Breast epithelium (tissue), 4 donors: ENCODE data around the gene ENTPD1. TPM values are rescaled to one million over a fixed set of nuclear protein-coding genes. Genes with fewer than 3 reads are reported as not detected.
A peak's percentile ranks its signal among the peaks of the same experiment; 100 is the strongest.

ENCODE experiments used
- DNase-seq, 2 donors: peaks; one replicate each; pipeline ENCODE4 v3.0.0-alpha.2; 2019; ENCODE audit warnings: low spot score in 2 of 2
- H3K27ac ChIP-seq, 2 donors: fragments of 200-600 bp; sonication (generic) in 1 of 2; one replicate each; pipeline ENCODE4 v1.5.1; 2016 to 2019; ENCODE audit warnings: mild to moderate bottlenecking in 1 of 2
- H3K27me3 ChIP-seq, 2 donors: fragments of 200-600 bp; sonication (generic) in 1 of 2; one replicate each; pipeline versions ENCODE4 v1.5.1 to v1.6.0; 2017 to 2019; ENCODE audit warnings: control low read depth in 1 of 2, mild to moderate bottlenecking in 1 of 2
- H3K36me3 ChIP-seq: fragments of 200-600 bp; one replicate; pipeline ENCODE4 v1.5.1; 2019
- H3K4me1 ChIP-seq, 2 donors: fragments of 200-600 bp; sonication (generic); one replicate each; pipeline ENCODE4 v1.5.1; 2016 to 2019; ENCODE audit warnings: control low read depth in 1 of 2
- H3K4me3 ChIP-seq, 3 donors: fragments of 200-600 bp; sonication (generic); 1 replicate in 2 of 3; 2 replicates in 1 of 3; pipeline ENCODE4 v1.5.1; 2016 to 2019; ENCODE audit warnings: mild to moderate bottlenecking in 3 of 3, moderate library complexity in 2 of 3
- H3K9me3 ChIP-seq, 2 donors: fragments of 200-600 bp; sonication (generic) in 1 of 2; one replicate each; pipeline ENCODE4 v1.5.1; 2016 to 2019; ENCODE audit warnings: control low read depth in 1 of 2
- CTCF ChIP-seq, 3 donors: fragments of 450-650 bp; IDR thresholded peaks; one replicate each; pipeline ENCODE4 v1.5.1; 2016 to 2017; ENCODE audit warnings: antibody characterized with exemption in 3 of 3, mild to moderate bottlenecking in 3 of 3, moderate library complexity in 3 of 3
- POLR2A ChIP-seq: fragments of 450-650 bp; IDR thresholded peaks from one replicate; pipeline ENCODE4 v1.6.1; 2016; ENCODE audit warnings: antibody characterized with exemption, mild to moderate bottlenecking, moderate library complexity
- POLR2AphosphoS5 ChIP-seq, 3 donors: sonication (generic); formaldehyde crosslinking; IDR thresholded peaks; one replicate each; pipeline ENCODE4 v1.6.1; 2017; ENCODE audit warnings: antibody characterized with exemption in 3 of 3
- intact Hi-C: fragments of 100-400 bp; cut with DNase I; formaldehyde crosslinking; loops from one replicate; pipeline ENCODE4 v1.15.1; 2023; ENCODE audit warnings: low total_unique reads
- total RNA-seq, 3 donors: library from RNA; depleted of rRNA; stranded (reverse); fragments of >200 nt; gene quantifications; one replicate each; pipeline ENCODE4 v1.1.0, GENCODE V29; 2016

ENTPD1 gene
- total RNA-seq, 3 donors from 2014 or later = 17.4 to 26.9 (median 18.4) TPM

- no peak for DNase-seq
- H3K27ac ChIP-seq = no peak overlapping the region
- TF ChIP-seq CTCF (IDR thresholded peaks at IDR 0.05) (no peak), POLR2A (no peak), POLR2AphosphoS5 (IDR thresholded peaks at IDR 0.05) (no peak)
- H3K27me3 ChIP-seq = no peaks in the 10 kb centered on the region
- no peaks in the 10 kb centered on the region for H3K36me3 ChIP-seq
- H3K9me3 ChIP-seq = peaks cover 0 to under 1% of the 10 kb centered on the region in 2 donors
- H3K4me3 ChIP-seq = no peak overlapping the region
- intact Hi-C loops = no loop called here
- no peaks in the 10 kb centered on the region for H3K4me1 ChIP-seq
These were observed 16.9 kb upstream of the ENTPD1 start for GRCh38 chr10:95739056-95739455.

- TF ChIP-seq CTCF (IDR thresholded peaks at IDR 0.05) = no peak
- TF ChIP-seq POLR2AphosphoS5 (IDR thresholded peaks at IDR 0.05) = no peak
- no peak for TF ChIP-seq POLR2A
- Histone ChIP-seq H3K36me3 (no peaks in the 10 kb centered on the region), H3K27ac (peak overlapping the region in 1 of 2 donors; percentile 17), H3K4me1 (no peaks in the 10 kb centered on the region), H3K4me3 (no peak overlapping the region), H3K27me3 (no peaks in the 10 kb centered on the region), H3K9me3 (no peaks in the 10 kb centered on the region)
- DNase-seq = no peak
- intact Hi-C loops = no loop called here
These were observed 14.0 kb upstream of the ENTPD1 start for GRCh38 chr10:95741807-95742467.

GRCh38 chr10:95742485-95742884 is 13.5 kb upstream of the ENTPD1 start:
- no peak overlapping the region for H3K27ac ChIP-seq
- no peak for DNase-seq

GRCh38 chr10:95742962-95743535 is 12.9 kb upstream of the ENTPD1 start:
- Histone ChIP-seq H3K27me3 (no peaks in the 10 kb centered on the region), H3K4me3 (no peak overlapping the region), H3K9me3 (no peaks in the 10 kb centered on the region), H3K36me3 (no peaks in the 10 kb centered on the region), H3K4me1 (no peaks in the 10 kb centered on the region), H3K27ac (no peak overlapping the region)
- no peak for DNase-seq
- intact Hi-C loops = no loop called here
- TF ChIP-seq POLR2A (no peak), POLR2AphosphoS5 (IDR thresholded peaks at IDR 0.05) (no peak), CTCF (IDR thresholded peaks at IDR 0.05) (no peak)

More at GRCh38 chr10:95742485-95742884, 13.5 kb upstream of the ENTPD1 start:
- intact Hi-C loops = no loop called here
- no peaks in the 10 kb centered on the region for H3K4me1 ChIP-seq
- H3K27me3 ChIP-seq = no peaks in the 10 kb centered on the region
- no peak for TF ChIP-seq POLR2AphosphoS5 (IDR thresholded peaks at IDR 0.05)
- TF ChIP-seq POLR2A = no peak
- no peaks in the 10 kb centered on the region for H3K9me3 ChIP-seq
- no peak overlapping the region for H3K4me3 ChIP-seq
- H3K36me3 ChIP-seq = no peaks in the 10 kb centered on the region

GRCh38 chr10:95745501-95745900 is 10.5 kb upstream of the ENTPD1 start:
- no peaks in the 10 kb centered on the region for H3K9me3 ChIP-seq
- H3K36me3 ChIP-seq = no peaks in the 10 kb centered on the region
- H3K4me1 ChIP-seq = no peaks in the 10 kb centered on the region
- no peak overlapping the region for H3K27ac ChIP-seq
- H3K4me3 ChIP-seq = no peak overlapping the region
- intact Hi-C loops = no loop called here
- H3K27me3 ChIP-seq = no peaks in the 10 kb centered on the region
- TF ChIP-seq POLR2A = no peak
- TF ChIP-seq CTCF (IDR thresholded peaks at IDR 0.05) = no peak
- TF ChIP-seq POLR2AphosphoS5 (IDR thresholded peaks at IDR 0.05) = no peak
- DNase-seq = no peak
